GM10248 (cell line): ENCODE measurements around the gene SLC2A14.
"Not testable (repeated sequence)": the region's sequence is repeated elsewhere in the genome, so short reads cannot be mapped to it uniquely, and the experiment has no call there.

Experiments
- CTCF ChIA-PET: fragments of 300-600 bp; sonication (Branson Sonifier 250); formaldehyde crosslinking; extraction: SDS; loops from one replicate; lab custom pipeline; 2021; ENCODE audit warnings: antibody characterized with exemption; lab: Yijun Ruan, JAX
- POLR2A ChIA-PET: fragments of 350-650 bp; sonication (Branson Sonifier 250); formaldehyde crosslinking; extraction: SDS; loops from one replicate; lab custom pipeline; 2020; ENCODE audit warnings: antibody characterized with exemption; lab: Yijun Ruan, JAX
- DNase-seq: peaks from one replicate; pipeline ENCODE4 v3.0.0; 2012; ENCODE audit errors: extremely low spot score
- TF ChIP-seq, protein P1 (sequence below): IDR thresholded peaks from 2 replicates; pipeline ENCODE4 v1.5.1; 2012; ENCODE audit warnings: mild to moderate bottlenecking, low read depth; ENCODE audit errors: extremely low read depth, missing control alignments, control extremely low read depth

The SLC2A14 gene

DNA sequence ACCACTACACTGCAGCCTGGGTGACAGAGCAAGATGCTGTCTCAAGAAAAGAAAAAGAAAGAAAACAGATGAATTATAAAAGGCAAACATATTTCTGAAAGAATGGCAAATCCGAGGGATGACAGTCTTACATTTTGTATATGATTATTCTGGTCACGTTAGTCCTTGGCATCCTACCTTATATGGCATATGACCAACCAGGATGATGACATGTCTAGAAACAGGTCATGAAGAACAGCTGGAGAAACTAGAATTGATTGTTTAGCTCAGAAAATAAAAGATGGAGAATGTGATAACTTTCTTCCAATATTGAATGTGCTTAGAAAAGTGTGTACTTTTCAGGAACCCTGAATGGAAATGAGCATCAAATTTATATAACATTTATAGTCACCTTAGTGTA, 19.2 kb downstream of the SLC2A14 start:
- POLR2A ChIA-PET: no interaction called here

DNA sequence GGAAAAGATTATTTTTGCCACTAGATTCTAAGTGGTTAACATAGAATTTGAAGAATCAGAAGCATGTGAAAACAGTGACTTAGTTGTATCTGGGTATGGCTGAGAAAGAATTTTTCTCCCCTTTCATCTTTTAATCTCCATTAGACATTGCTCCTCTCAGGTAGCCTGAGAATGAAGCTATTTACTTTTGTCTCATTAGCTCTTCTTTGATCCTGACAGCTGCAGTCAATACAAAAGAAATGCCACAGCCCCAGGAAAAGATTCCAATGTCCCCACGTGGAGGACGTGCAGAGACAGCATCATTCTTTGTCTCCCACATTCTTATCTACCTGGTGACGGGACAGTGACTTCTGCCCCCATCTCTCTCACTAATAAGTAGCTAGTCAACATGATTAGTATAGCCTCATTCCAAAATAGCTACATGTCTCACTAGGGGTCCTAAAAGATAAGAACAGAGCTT, 21.1 kb downstream of the SLC2A14 start:
- DNase-seq, POLR2A ChIA-PET: not testable (repeated sequence)

More for the DNA sequence above, 19.2 kb downstream of the SLC2A14 start:
- CTCF ChIA-PET: interaction anchor here (1.1 kb wide), 1 partner anchor 13 kb away, joined by 3 read pairs; no protein-coding TSS in a partner anchor
- no peak for DNase-seq
- TF ChIP-seq, protein P1, sequence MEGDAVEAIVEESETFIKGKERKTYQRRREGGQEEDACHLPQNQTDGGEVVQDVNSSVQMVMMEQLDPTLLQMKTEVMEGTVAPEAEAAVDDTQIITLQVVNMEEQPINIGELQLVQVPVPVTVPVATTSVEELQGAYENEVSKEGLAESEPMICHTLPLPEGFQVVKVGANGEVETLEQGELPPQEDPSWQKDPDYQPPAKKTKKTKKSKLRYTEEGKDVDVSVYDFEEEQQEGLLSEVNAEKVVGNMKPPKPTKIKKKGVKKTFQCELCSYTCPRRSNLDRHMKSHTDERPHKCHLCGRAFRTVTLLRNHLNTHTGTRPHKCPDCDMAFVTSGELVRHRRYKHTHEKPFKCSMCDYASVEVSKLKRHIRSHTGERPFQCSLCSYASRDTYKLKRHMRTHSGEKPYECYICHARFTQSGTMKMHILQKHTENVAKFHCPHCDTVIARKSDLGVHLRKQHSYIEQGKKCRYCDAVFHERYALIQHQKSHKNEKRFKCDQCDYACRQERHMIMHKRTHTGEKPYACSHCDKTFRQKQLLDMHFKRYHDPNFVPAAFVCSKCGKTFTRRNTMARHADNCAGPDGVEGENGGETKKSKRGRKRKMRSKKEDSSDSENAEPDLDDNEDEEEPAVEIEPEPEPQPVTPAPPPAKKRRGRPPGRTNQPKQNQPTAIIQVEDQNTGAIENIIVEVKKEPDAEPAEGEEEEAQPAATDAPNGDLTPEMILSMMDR: no peak

DNA sequence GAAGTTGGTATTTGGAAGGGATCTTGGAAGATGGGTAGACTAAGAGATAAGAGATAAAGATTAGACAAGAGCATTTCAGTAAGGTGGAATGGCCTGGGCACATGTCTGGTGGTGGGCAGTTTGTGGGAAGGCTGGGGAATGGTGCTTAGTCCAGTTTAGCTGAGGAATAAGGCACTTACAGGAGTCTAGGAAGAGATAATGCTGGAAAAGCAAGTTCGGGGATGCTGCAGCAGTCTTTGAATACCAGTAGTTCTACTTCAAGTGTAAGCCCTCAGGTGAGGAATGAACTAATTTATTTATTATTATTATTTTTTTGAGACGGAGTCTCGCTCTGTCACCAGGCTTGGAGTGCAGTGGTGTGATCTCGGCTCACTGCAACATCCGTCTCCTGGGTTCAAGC, 22.6 kb downstream of the SLC2A14 start:
- POLR2A ChIA-PET, CTCF ChIA-PET, DNase-seq: not testable (repeated sequence)

More for the DNA sequence above, 21.1 kb downstream of the SLC2A14 start:
- CTCF ChIA-PET: interaction anchor here (1.4 to 1.9 kb wide), 2 partner anchors 8 to 12 kb away, joined by 4 to 5 read pairs; no protein-coding TSS in a partner anchor

DNA sequence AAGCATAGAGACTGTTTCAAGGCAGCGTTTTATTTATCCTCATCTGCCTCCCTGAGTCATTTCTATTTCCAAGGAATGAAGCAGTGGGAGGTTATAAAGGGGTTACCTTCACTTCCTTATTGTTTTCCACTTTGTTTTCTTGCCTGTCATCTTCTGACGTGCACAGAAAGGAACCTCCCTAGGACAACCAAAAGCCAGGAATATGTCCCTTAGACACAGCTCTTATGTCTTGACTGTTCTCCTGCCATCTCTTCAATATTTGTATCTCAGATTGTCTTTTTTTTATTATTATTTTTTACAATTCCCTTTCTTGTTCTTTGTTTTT, 24.7 kb downstream of the SLC2A14 start:
- CTCF ChIA-PET, DNase-seq, POLR2A ChIA-PET: not testable (repeated sequence)

DNA sequence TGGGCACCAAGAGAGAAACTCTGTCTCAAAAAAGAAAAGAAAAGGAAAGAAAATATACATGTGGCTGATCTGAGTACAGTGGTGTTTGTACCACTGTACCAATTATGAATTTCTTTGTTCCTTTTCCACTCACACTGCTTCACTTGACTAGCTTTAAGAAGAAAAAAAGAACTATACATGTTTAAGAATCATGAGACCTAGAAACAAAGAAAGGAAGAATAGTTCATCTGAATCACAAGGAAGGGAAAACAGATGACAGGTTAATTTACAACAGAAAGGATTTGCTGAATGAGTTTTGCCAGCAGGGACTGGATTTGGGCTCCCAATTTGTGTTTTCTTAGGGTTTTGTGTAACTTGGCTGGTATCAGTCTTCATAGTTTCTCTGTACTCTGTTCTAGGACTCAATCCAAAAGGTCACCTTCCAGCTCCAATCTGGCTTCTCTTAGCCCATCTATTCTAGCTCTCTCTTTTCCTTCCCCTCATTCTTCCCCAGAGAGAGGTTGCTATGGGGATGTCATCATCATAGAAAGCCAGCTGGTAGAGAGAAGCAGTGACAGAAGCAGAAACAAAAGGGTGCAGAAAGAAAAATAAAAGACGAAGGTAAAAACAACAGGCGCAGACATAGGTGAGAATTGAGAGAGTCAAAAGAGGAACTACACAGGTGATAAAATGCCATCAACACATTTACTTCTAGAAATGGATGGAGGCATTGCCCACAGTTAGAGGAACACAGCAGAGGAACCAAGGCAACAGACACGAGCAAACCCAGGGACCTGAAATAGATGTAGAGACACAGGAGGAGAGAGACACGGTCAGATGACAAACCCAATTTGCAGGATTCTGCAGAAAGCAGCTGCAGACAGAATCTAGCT, 25.3 kb downstream of the SLC2A14 start:
- CTCF ChIA-PET: interaction anchor here (1.1 kb wide), 1 partner anchor 9 kb away, joined by 3 read pairs; no protein-coding TSS in a partner anchor
- DNase-seq, POLR2A ChIA-PET: not testable (repeated sequence)

DNA sequence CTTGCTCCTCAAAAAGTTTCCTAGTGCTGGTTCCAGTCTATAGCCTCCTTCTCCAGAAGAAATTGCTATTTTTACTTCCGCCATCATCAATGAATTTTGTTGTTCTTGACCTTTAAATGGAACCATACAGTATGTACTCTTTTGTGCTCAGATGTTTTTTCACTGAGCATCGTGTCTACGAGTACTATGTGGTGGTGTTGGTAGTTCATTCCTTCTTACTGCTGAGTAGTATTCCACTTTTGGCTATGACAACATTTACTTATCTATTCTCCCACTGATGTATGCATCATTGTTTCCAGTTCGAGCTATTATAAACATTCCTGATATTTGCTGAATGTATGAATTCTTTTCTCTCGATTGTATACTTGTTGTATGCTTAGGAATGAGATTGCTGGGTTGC, 28.6 kb downstream of the SLC2A14 start:
- TF ChIP-seq, protein P1: no peak
- no peak for DNase-seq
- ChIA-PET POLR2A (no interaction called here), CTCF (interaction anchor here (0.7 kb wide), 1 partner anchor 10 kb away, joined by 4 read pairs; no protein-coding TSS in a partner anchor)

DNA sequence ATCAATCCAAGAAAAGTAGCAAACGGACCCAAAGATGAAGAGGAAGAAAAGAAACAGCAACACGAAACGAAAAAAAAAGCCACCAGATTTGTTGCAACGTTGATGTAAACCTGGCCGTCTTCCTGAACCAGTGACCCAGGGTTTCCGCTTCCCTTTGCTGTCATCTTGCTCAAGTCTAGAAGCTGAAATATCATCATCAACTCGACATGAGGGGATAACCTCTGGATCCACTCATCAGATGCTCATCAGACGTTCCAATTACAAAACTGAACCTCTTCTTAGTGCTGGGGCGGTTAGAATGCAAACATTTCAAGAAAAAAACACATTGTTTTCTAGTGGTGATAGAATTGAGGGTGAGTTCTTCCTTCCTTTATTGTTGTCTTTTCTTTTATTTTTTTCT, 29.1 kb downstream of the SLC2A14 start:
- CTCF ChIA-PET, DNase-seq, POLR2A ChIA-PET: not testable (repeated sequence)

DNA sequence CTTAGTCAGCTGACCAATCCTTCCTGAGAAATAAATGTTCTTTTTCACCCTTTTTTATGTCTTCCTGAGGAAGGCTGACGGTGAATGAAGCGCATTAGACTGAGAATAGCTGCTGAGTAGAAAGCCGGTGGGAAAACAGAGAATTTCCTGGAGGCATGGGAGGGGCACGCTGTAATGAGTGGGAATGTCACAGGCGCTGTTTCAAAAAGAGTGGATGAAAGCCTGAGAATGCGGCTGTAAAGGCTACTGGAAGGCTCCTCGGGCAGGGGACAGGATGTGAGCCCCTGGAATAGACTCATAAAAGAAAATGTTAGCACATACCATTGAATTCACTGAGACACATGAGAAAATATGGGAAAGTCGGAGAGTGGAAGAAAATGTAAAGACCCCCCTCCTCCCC, 29.6 kb downstream of the SLC2A14 start:
- POLR2A ChIA-PET: not testable (repeated sequence)

DNA sequence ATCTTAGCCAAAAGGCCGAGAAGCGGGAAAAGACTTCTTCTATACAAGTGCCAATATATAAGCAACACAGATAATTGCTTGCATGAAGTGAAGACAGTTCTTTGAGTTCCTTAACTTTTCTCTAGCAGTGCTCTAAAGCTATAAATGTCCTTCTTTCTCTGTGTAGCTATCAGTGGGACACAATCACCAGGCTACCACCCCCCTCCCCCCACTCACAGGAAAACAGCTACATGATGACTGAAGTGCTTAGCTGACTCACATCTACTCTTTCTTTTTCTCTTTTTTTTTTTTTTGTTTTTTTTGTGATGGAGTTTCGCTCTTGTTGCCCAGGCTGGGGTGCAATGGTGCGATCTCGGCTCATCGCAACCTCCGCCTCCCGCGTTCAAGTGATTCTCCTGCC, 30.3 kb downstream of the SLC2A14 start:
- CTCF ChIA-PET, POLR2A ChIA-PET, DNase-seq: not testable (repeated sequence)

More for the DNA sequence above, 29.6 kb downstream of the SLC2A14 start:
- DNase-seq, CTCF ChIA-PET: not testable (repeated sequence)

DNA sequence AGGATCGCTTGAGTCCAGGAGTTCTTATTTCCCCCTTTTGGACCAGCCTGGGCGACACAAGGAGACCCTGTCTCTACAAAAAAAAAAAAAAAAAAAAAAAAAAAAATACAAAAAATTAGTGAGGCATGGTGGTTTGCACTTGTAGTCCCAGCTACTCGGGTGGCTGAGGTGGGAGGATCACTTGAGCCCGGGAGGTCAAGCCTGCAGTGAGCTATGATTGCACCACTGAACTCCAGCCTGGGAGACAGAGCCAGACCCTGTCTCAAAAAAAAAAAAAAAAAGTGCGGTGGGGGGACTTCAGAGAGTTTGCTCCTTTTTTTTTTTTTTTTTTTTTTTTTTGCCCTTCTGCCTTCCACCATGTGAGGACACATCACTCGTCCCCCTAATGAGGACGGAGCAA, 32.9 kb downstream of the SLC2A14 start:
- DNase-seq, POLR2A ChIA-PET: not testable (repeated sequence)
- CTCF ChIA-PET: interaction anchor here (0.9 kb wide), 1 partner anchor 12 kb away, joined by 4 read pairs; no protein-coding TSS in a partner anchor

DNA sequence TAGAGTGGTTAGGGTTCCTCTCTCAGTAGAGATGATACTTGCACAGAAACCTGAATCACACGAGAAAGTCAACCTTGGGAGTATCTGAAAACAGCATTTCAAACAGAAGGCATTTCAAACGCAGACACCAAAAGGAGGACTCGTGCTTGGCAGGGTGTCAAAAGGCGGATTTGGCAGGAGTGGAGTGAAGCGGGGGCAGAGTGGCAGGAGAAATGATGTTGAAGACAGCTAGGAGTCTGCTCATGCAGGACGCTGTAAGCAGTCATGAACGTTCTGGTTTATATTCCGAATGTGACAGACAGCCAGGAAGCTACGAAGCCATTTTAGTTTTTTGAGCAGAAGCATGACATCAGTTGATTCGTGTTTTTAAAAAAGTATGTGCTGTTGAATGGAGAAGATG, 33.5 kb downstream of the SLC2A14 start:
- POLR2A ChIA-PET: not testable (repeated sequence)

More for the DNA sequence above, 33.5 kb downstream of the SLC2A14 start:
- CTCF ChIA-PET: interaction anchor here (0.9 kb wide), 1 partner anchor 12 kb away, joined by 4 read pairs; no protein-coding TSS in a partner anchor
- not testable (repeated sequence) for DNase-seq
